ENCODE results near the gene SMCO1. TPM values are rescaled to one million over a fixed set of nuclear protein-coding genes. Genes with fewer than 3 reads are reported as not detected.
"Not testable (repeated sequence)": the region's sequence is repeated elsewhere in the genome, so short reads cannot be mapped to it uniquely, and the experiment has no call there.

Gene SMCO1
- total RNA-seq, 1 donor = not detected

DNA sequence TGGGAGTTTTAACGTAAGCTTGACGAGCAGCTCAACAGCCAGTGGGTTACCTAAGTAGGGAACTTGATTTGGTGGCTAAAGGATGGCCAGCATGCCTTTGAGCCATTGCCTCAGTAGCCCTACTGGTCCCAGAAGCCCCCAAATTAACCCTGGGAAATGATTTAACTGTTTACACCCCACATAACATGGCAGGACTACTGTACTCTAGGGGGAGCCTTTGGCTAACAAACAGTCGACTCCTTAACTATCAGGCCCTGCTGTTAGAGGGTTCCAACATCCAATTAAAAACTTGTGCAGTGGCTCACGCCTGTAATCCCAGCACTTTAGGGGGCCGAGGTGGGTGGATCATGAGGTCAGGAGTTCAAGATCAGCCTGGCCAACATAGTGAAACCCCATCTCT lies 9.4 kb upstream of the SMCO1 start:
- TF ChIP-seq, protein P1, sequence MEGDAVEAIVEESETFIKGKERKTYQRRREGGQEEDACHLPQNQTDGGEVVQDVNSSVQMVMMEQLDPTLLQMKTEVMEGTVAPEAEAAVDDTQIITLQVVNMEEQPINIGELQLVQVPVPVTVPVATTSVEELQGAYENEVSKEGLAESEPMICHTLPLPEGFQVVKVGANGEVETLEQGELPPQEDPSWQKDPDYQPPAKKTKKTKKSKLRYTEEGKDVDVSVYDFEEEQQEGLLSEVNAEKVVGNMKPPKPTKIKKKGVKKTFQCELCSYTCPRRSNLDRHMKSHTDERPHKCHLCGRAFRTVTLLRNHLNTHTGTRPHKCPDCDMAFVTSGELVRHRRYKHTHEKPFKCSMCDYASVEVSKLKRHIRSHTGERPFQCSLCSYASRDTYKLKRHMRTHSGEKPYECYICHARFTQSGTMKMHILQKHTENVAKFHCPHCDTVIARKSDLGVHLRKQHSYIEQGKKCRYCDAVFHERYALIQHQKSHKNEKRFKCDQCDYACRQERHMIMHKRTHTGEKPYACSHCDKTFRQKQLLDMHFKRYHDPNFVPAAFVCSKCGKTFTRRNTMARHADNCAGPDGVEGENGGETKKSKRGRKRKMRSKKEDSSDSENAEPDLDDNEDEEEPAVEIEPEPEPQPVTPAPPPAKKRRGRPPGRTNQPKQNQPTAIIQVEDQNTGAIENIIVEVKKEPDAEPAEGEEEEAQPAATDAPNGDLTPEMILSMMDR (IDR thresholded peaks at IDR 0.05; ENCODE audit: insufficient read depth, low read length) = peak; percentile 10
- DNase-seq (ENCODE audit: low read depth) = no peak

DNA sequence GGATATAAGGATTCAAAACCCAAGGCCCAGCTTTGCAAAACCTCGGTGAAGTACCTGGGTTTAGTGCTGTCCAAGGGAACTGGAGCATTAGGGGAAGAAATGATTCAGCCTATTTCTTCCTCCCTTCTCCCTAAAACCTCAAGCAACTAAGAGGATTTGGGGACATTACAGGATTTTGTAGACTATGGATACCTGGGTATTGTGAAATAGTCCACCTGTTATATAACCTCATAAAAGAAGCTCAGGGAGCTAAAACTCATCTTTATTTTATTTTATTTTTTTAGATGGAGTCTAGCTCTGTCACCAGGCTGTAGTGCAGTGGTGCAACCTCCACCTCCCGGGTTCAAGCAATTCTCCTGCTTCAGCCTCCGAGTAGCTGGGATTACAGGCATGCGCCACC lies 8.7 kb upstream of the SMCO1 start:
- TF ChIP-seq, protein P1 (IDR thresholded peaks at IDR 0.05; ENCODE audit: insufficient read depth, low read length) = no peak
- no peak overlapping the region for H3K4me3 ChIP-seq (ENCODE audit: low read depth, low read length)
- no peak for DNase-seq (ENCODE audit: low read depth)

More for the DNA sequence above, 9.4 kb upstream of the SMCO1 start:
- H3K4me3 ChIP-seq (ENCODE audit: low read depth, low read length) = no peak overlapping the region

DNA sequence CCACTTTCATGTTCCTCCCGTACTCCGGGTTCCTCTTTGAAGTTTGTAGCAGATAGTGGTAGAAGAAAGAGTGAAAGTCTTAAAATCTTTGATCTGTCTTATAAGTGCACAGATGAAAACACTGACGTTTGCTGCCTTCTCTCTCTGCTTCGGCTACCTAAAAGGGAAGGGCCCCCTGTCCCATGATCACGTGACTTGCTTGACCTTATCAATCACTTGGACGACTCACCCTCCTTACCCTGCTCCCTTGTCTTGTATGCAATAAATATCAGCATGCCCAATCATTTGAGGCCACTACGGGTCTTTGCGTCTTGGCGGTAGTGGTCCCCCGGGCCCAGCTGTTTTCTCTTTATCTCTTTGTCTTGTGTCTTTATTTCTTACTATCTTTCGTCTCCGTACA lies 6.1 kb upstream of the SMCO1 start:
- not testable (repeated sequence) for H3K4me3 ChIP-seq (ENCODE audit: low read depth, low read length); DNase-seq (ENCODE audit: low read depth)

DNA sequence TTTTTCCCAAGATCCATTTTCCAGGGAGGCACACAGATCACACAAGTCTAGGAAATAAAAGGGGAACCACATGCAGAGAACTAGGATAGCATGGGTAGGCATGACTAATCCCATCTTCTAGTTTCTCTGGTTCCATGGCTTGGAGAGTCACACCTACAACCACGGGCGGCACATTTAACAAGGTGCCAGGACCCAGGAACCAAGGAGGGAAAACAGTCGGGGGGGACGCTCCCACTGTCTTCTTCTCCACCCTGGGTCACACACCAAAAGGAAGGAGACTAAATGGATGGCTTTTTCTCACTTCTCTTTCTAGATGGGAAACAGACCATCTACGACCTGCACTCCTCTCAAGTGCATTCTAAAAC lies 4.6 kb upstream of the SMCO1 start:
- TF ChIP-seq, protein P1 (IDR thresholded peaks at IDR 0.05; ENCODE audit: insufficient read depth, low read length) = no peak
- H3K4me3 ChIP-seq (ENCODE audit: low read depth, low read length) = no peak overlapping the region
- DNase-seq (ENCODE audit: low read depth) = no peak

DNA sequence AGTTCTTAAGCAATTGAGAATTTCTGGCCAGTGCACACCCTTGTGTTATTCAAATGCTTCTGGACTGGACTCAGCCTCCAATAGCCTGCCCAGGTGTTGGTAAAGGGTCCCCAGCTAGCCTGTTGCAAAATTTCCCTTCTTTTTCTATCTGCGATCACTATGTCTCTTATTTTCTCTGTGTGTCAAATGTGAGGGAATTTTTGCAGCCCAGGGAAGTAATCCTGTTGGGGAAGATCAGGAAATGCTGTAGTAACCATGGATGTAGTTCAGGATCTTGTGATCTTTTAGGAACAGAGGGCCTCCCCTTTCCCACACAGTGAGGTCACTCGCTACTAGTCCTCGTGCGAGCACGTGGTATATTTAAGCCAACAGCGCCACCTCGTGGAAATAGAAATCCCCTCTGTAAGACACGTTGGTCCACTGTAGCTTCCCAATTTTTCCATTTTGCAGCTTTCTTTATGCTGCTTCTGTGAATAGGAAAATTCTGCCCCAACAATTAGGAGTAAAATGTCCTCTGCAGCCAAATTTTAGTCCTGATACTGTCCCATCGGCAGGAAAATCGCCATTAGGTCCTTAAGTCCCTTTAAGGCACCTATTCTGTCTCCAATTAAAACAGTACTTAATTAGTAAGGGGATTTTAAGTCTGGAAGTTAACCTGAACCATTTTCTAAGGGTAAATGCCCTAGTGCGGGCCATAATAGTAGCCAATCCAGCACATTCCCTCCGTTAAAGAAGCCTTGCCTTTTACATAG lies 4.0 kb upstream of the SMCO1 start:
- no peak overlapping the region for H3K4me3 ChIP-seq (ENCODE audit: low read depth, low read length)
- DNase-seq (ENCODE audit: low read depth) = peak; percentile 91
- TF ChIP-seq, protein P1 (IDR thresholded peaks at IDR 0.05; ENCODE audit: insufficient read depth, low read length) = peak; percentile 65

DNA sequence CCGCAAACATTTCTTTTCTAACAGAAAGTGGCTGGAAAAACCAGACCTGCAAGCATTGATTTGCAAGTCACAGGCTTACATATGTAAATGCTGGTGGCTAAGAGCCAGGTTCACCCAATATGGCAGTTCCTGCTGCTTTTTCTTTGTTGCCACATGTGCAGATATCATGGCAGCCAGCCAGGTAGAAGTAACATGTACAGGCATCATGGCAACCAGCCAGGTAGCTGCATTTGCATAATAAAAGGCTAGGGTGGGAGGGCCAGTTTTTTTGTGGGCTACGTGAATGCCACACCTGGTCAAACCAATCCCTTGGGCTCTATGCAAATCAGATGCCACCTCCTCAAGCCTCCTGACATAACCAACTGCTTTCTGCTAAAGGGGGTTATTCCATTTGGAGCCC lies 2.8 kb upstream of the SMCO1 start:
- H3K4me3 ChIP-seq (ENCODE audit: low read depth, low read length) = no peak overlapping the region
- peak; percentile 22 for DNase-seq (ENCODE audit: low read depth)
- TF ChIP-seq, protein P1 (IDR thresholded peaks at IDR 0.05; ENCODE audit: insufficient read depth, low read length) = no peak

DNA sequence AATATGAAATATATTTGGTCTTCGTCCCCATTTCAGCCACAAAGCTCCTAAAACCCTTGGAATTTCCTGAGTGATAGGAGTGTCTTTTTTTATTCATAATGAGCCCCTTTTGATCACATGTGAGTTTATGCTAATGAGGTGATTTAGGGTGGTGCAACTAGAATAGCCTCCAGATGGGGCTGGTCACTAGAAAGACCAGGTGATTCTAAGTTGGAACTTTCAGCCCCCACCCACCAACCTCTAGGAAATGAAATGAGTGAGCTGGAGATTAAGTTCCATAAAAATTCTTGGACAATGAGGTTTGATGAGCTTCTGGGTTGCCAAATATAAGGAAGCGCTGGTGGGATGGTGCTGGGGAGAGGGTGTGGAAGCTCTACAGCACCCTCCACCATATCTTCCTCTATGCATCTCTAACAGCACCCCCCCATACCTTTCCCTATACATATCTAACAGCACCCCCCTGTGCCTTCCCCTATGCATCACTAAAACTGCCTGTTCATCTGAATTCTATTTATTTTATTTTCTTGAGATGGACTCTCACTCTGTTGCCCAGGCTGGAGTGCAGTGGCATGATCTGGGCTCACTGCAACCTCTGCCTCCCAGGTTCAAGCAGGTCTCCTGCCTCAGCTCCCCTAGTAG lies 2.1 kb upstream of the SMCO1 start:
- TF ChIP-seq, protein P1 (IDR thresholded peaks at IDR 0.05; ENCODE audit: insufficient read depth, low read length) = no peak
- DNase-seq (ENCODE audit: low read depth) = no peak
- no peak overlapping the region for H3K4me3 ChIP-seq (ENCODE audit: low read depth, low read length)
